ENCODE results near the gene AKNA. TPM values are rescaled to one million over a fixed set of nuclear protein-coding genes. Genes with fewer than 3 reads are reported as not detected.

Gene AKNA
- total and polyA plus RNA-seq, 2 of the 8 experiments (the other 6 are each of a cell fraction or from before 2014, with no cell fraction given): 21.0 to 27.4 TPM

GRCh38 chr9:114301798-114302565, 85.8 kb downstream of the AKNA start:
- ChIA-PET POLR2A (ENCODE audit: partially characterized antibody) (no interaction called here), CTCF (ENCODE audit: partially characterized antibody) (interaction anchor here (1.0 to 1.2 kb wide), 3 partner anchors 11 to 218 kb away, joined by 3 to 4 read pairs (median 3); no protein-coding TSS in a partner anchor)
- no peak overlapping the region for H3K4me3 ChIP-seq (ENCODE audit: extremely low read depth in 1 of 4, insufficient read depth in 2 of 4, low read depth in 3 of 4, low read length in 4 of 4)
- H2BK20ac ChIP-seq (ENCODE audit: low read length): no peak overlapping the region
- H4K20me1 ChIP-seq (replicated peaks in 1 of 2; ENCODE audit: control insufficient read depth in 1 of 2, insufficient read depth in 2 of 2, low read length in 2 of 2): peaks cover 0 to 1% of the 10 kb centered on the region in 2 experiments
- H3K56ac ChIP-seq (replicated peaks; ENCODE audit: insufficient read length, low read depth, low read length): no peak overlapping the region
- H4K5ac ChIP-seq (ENCODE audit: insufficient read length, low read depth, low read length): no peak overlapping the region
- no peak overlapping the region for H3K27ac ChIP-seq (ENCODE audit: low read depth, low read length)
- H3K79me2 ChIP-seq (ENCODE audit: control insufficient read depth in 1 of 2, insufficient read depth in 2 of 2, low read length in 2 of 2): no peaks in the 10 kb centered on the region
- H2BK12ac ChIP-seq (ENCODE audit: low read depth, low read length): no peak overlapping the region
- no peak for FAIRE-seq
- no peak overlapping the region for H4K8ac ChIP-seq (ENCODE audit: extremely low read depth, insufficient read depth, low read length)
- H3K79me1 ChIP-seq (ENCODE audit: low read depth, low read length): no peaks in the 10 kb centered on the region
- no peak overlapping the region for H2AK5ac ChIP-seq (ENCODE audit: low read depth, low read length)
- no peak overlapping the region for H3K23ac ChIP-seq (ENCODE audit: insufficient read length)
- no peak overlapping the region for H2BK120ac ChIP-seq (replicated peaks; ENCODE audit: low read depth, low read length)
- no peak overlapping the region for H3K14ac ChIP-seq (ENCODE audit: insufficient read length)
- no peak overlapping the region for H3K18ac ChIP-seq (ENCODE audit: extremely low read depth, low read length)
- TF ChIP-seq USF2 (IDR thresholded peaks at IDR 0.05; ENCODE audit: low read length) (no peak), SAP30 (IDR thresholded peaks at IDR 0.05; ENCODE audit: insufficient read depth, insufficient replicate concordance, low read length) (no peak), RNF2 (IDR thresholded peaks at IDR 0.05; ENCODE audit: borderline replicate concordance, low read depth, low read length, missing control alignments, poor library complexity, severe bottlenecking) (no peak)
- 84% methylated on average over 15 of the region's 15 CpGs; no CpG with 5 or more reads in 1 of the 2 experiments for WGBS, 2 experiments (ENCODE audit: extremely low coverage in 1 of 2, insufficient coverage in 1 of 2, insufficient read length in 1 of 2, insufficient replicate concordance in 2 of 2, low coverage in 1 of 2, low lambda C conversion rate in 2 of 2, missing lambda C conversion rate in 1 of 2)
- DNase-seq (ENCODE audit: low read depth in 1 of 2, low spot score in 2 of 2): peak in 1 of 2 experiments; percentile 27
- H3K4me1 ChIP-seq (replicated peaks in 1 of 4; ENCODE audit: control insufficient read depth in 3 of 4, insufficient read depth in 4 of 4, low read length in 3 of 4): no peaks in the 10 kb centered on the region; a peak in 2 of 7 replicates
- H3K23me2 ChIP-seq (ENCODE audit: low read depth, low read length): no peaks in the 10 kb centered on the region
- H2AFZ ChIP-seq (ENCODE audit: low read length): no peak overlapping the region
- H3K9me3 ChIP-seq (ENCODE audit: insufficient read depth in 2 of 2, low read depth in 1 of 2, low read length in 1 of 2): no peaks in the 10 kb centered on the region
- H3K4me2 ChIP-seq (ENCODE audit: insufficient read depth in 1 of 2, low read depth in 2 of 2, low read length in 2 of 2): no peak overlapping the region
- H2BK5ac ChIP-seq (ENCODE audit: low read depth, low read length): no peak overlapping the region
- no peak overlapping the region for H3K9ac ChIP-seq (replicated peaks in 1 of 4; ENCODE audit: extremely low read depth in 1 of 4, low read depth in 3 of 4, low read length in 3 of 4)
- no peak overlapping the region for H3K4ac ChIP-seq (replicated peaks; ENCODE audit: insufficient read length, low read depth, low read length)
- H2BK15ac ChIP-seq (ENCODE audit: low read length): no peak overlapping the region
- peaks cover 0 to 10% (median 1%) of the 10 kb centered on the region in 4 experiments; a peak in 2 of 8 replicates for H3K36me3 ChIP-seq (ENCODE audit: control insufficient read depth in 2 of 4, insufficient read depth in 4 of 4, low read length in 3 of 4)
- no peak overlapping the region for H4K91ac ChIP-seq (replicated peaks; ENCODE audit: insufficient read length, low read length)
- H3K27me3 ChIP-seq (replicated peaks in 1 of 4; ENCODE audit: control insufficient read depth in 3 of 4, extremely low read depth in 1 of 4, insufficient read depth in 3 of 4, low read length in 3 of 4): no peaks in the 10 kb centered on the region
